Vagina (tissue), 2 donors: ENCODE results near the gene PNPLA2.

Source experiments
- POLR2A ChIP-seq, 2 donors: fragments of 450-650 bp; IDR thresholded peaks; one replicate each; pipeline ENCODE4 v1.6.1; 2017; ENCODE audit warnings: antibody characterized with exemption in 2 of 2, mild to moderate bottlenecking in 2 of 2, moderate library complexity in 2 of 2
- TF ChIP-seq, protein P1 (sequence below), 3 experiments: fragments of 450-650 bp in 2 of 3; fragments of 200-600 bp in 1 of 3; sonication (generic) in 1 of 3; IDR thresholded peaks; one replicate each; pipeline ENCODE4 v1.5.1; 2017 to 2019; ENCODE audit warnings: antibody characterized with exemption in 3 of 3, mild to moderate bottlenecking in 2 of 3, moderate library complexity in 2 of 3

DNA sequence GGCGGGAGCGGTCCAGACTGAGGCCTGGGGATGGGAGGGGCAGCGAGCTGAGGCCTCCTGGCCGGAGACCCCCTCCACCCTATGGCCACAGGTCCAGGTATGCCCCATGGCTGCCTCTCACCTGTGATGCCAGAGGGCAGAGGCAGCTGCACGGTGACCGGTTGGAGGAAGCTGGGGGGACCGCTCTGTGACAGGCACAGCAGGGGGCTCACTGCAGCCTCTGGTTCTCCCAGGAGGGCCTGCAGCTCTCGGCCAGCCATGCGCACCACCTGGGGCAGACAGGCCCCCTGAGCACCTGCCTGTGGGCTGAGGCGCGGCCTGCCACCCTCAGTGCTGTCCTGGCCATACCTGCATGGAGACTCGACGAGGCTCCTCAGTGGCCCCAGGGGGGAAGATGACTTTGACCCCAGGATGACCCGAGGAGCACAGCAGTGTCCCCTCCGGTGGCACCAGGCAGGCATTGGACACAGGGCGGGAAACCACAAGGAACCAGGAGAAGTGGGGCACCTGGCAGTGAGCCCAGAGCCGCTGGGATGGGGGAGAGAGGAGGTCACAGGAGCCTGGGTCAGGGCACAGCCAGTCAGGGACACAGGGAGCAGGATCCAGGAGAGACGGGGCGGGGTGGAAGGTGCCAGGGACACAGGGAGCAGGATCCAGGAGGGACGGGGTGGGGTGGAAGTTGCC, 17.5 kb upstream of the PNPLA2 start:
- TF ChIP-seq POLR2A (IDR thresholded peaks at IDR 0.05), result no peak
- TF ChIP-seq, protein P1, sequence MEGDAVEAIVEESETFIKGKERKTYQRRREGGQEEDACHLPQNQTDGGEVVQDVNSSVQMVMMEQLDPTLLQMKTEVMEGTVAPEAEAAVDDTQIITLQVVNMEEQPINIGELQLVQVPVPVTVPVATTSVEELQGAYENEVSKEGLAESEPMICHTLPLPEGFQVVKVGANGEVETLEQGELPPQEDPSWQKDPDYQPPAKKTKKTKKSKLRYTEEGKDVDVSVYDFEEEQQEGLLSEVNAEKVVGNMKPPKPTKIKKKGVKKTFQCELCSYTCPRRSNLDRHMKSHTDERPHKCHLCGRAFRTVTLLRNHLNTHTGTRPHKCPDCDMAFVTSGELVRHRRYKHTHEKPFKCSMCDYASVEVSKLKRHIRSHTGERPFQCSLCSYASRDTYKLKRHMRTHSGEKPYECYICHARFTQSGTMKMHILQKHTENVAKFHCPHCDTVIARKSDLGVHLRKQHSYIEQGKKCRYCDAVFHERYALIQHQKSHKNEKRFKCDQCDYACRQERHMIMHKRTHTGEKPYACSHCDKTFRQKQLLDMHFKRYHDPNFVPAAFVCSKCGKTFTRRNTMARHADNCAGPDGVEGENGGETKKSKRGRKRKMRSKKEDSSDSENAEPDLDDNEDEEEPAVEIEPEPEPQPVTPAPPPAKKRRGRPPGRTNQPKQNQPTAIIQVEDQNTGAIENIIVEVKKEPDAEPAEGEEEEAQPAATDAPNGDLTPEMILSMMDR (IDR thresholded peaks at IDR 0.05), result no peak
